DLD1 (cell line): ENCODE data around the gene MBTPS1.
"Not testable (repeated sequence)": the region's sequence is repeated elsewhere in the genome, so short reads cannot be mapped to it uniquely, and the experiment has no call there.

Experiments used
- in situ Hi-C: cut with HindIII; loops from 2 replicates; pipeline ENCODE4 v1.10.0; 2017; ENCODE audit warnings: low sequenced_read_pairs

The MBTPS1 gene

DNA sequence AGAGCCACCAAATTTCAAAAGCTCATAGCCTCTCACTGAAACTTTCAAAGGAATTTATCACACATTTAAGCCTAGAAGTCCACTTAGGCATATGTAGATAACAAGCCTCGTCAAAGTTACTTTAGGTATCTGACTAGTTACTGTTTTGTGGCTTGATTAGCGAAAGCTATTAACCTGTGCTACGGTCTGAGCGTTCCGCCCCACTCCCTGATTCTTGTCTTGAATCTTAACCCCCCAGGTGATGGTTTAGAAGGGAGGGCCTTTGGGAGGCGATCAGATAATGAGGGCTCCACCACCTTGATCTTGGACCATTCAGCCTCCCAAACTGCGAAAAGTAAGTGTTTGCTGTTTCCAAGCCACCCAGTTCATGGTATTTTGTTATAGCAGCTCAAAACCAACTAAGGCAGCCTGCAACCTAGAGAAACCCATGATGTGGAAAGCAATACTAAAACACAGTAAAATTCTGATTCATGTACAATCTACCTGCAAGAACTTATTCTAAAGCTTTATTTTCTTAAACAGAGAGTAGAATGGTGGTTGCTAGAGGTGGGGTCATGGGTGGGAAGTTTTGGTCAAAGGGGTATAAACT, 21.1 kb upstream of the MBTPS1 start:
- in situ Hi-C loops: loop anchor here (5.0 kb wide), 1 partner anchor 51 kb away; no protein-coding TSS in a partner anchor

- in situ Hi-C loops: loop anchor here (5.0 kb wide), 1 partner anchor 50 kb away; no protein-coding TSS in a partner anchor
These were observed 20.5 kb upstream of the MBTPS1 start for GRCh38 chr16:84137287-84137686.

GRCh38 chr16:84136331-84137125, 19.8 kb upstream of the MBTPS1 start:
- in situ Hi-C loops: loop anchor here (5.0 kb wide), 1 partner anchor 49 kb away; no protein-coding TSS in a partner anchor

GRCh38 chr16:84132527-84133285, 16.0 kb upstream of the MBTPS1 start:
- in situ Hi-C loops: no loop called here

GRCh38 chr16:84131117-84131516, 14.4 kb upstream of the MBTPS1 start:
- in situ Hi-C loops: no loop called here

- in situ Hi-C loops: no loop called here
These were observed 7.7 kb upstream of the MBTPS1 start for GRCh38 chr16:84124257-84125073.

DNA sequence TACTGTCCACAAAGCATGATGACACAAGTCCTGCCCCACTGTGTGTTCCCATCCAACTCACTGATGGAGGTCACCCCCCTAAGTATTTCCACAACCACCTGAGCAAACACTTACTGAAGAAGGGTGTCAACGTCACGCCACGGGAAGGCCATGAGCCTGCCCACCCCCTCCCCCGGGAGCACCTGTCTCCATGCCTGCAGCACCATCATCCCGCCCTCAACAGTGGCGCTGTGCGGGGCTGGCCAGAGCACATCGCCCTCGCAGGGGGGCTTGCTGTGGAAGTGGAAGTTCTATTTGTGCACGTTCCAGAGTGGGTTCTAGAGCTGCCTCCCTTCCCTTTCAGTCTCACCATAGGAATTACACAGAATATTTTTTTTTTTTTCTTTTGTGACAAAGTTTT, 4.3 kb upstream of the MBTPS1 start:
- in situ Hi-C loops: no loop called here

GRCh38 chr16:84120023-84120422, 3.3 kb upstream of the MBTPS1 start:
- in situ Hi-C loops: no loop called here

- in situ Hi-C loops: no loop called here
These were observed 2.6 kb upstream of the MBTPS1 start for GRCh38 chr16:84119368-84119767.

- in situ Hi-C loops: not testable (repeated sequence)
These were observed 1.6 kb upstream of the MBTPS1 start for GRCh38 chr16:84118315-84118714.

- in situ Hi-C loops: no loop called here
These were observed 727 bp upstream of the MBTPS1 start for GRCh38 chr16:84117494-84117843.

- in situ Hi-C loops: no loop called here
These were observed 623 bp downstream of the MBTPS1 start for GRCh38 chr16:84115919-84116719.

DNA sequence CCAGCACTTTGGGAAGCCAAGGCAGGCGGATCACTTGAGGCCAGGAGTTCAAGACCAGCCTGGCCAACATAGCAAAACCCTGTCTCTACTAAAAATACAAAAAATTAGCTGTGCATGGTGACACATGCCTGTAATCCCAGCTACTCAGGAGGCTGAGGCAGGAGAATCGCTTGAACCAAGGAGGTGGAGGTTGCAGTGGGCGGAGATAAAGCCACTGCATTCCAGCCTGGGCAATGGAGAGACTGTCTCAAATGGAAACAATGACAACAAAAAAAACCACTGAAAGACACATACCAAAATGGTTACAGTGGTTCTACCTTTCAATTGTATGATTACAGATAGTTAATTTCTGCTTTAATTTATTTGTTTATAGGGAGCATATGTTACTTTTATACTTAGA, 4.8 kb downstream of the MBTPS1 start:
- in situ Hi-C loops: not testable (repeated sequence)

- in situ Hi-C loops: no loop called here
These were observed 5.2 kb downstream of the MBTPS1 start for GRCh38 chr16:84111525-84111924.

GRCh38 chr16:84110527-84110926, 6.2 kb downstream of the MBTPS1 start:
- in situ Hi-C loops: no loop called here

GRCh38 chr16:84109598-84110335, 7.0 kb downstream of the MBTPS1 start:
- in situ Hi-C loops: no loop called here

GRCh38 chr16:84107921-84108320, 8.8 kb downstream of the MBTPS1 start:
- in situ Hi-C loops: no loop called here

- in situ Hi-C loops: no loop called here
These were observed 10.6 kb downstream of the MBTPS1 start for GRCh38 chr16:84105948-84106740.
